A549 (cell line): ENCODE data around the gene PRKN. TPM values are rescaled to one million over a fixed set of nuclear protein-coding genes. Genes with fewer than 3 reads are reported as not detected.

ENCODE experiments used
- ATAC-seq, 2 experiments: fragments of 200-7000 bp in 1 of 2; fragments of >200 bp in 1 of 2; cut with Nextera tagmentation in 1 of 2; cut with Tn5 transposase in 1 of 2; 3 replicates each; pipeline versions ENCODE4 v1.8.0 to v1.9.1; 2018 to 2020; ENCODE audit warnings: mild to moderate bottlenecking in 1 of 2, moderate library complexity in 1 of 2
- CTCF ChIA-PET: fragments of 300-600 bp; sonication (Branson Sonifier 250); formaldehyde crosslinking; extraction: SDS; loops from one replicate; lab custom pipeline; 2021; ENCODE audit warnings: antibody characterized with exemption, inconsistent platforms; lab: Yijun Ruan, JAX
- POLR2A ChIA-PET: fragments of 350-600 bp; formaldehyde crosslinking; extraction: SDS; loops from one replicate; lab custom pipeline; 2021; ENCODE audit warnings: antibody characterized with exemption, inconsistent platforms; lab: Yijun Ruan, JAX
- DNase-seq, 2 experiments: peaks; one replicate each; pipeline versions ENCODE4 v3.0.0 to v3.0.0-alpha.2; 2011 to 2016; ENCODE audit warnings: low read depth in 1 of 2, low spot score in 1 of 2
- FAIRE-seq: peaks from 2 replicates; lab custom pipeline; 2011; peaks lifted over from hg19 to GRCh38; lab: Jason Lieb, UNC
- H3K27ac ChIP-seq, 2 experiments: fragments of >200 bp; sonication (Bioruptor Twin); formaldehyde crosslinking; 3 replicates each; pipeline ENCODE4 v1.5.1; 2016 to 2017
- H3K4me1 ChIP-seq: fragments of >200 bp; sonication (Bioruptor Twin); formaldehyde crosslinking; 3 replicates; pipeline ENCODE4 v1.6.1; 2016
- H3K4me2 ChIP-seq: fragments of >200 bp; sonication (Bioruptor Twin); formaldehyde crosslinking; 3 replicates; pipeline ENCODE4 v1.6.1; 2016
- H3K4me3 ChIP-seq: fragments of >200 bp; sonication (Bioruptor Twin); formaldehyde crosslinking; 3 replicates; pipeline ENCODE4 v1.5.1; 2016
- H3K9me3 ChIP-seq: fragments of >200 bp; sonication (Bioruptor Twin); formaldehyde crosslinking; 3 replicates; pipeline ENCODE4 v1.6.1; 2016
- BHLHE40 ChIP-seq: IDR thresholded peaks from 2 replicates; pipeline ENCODE4 v1.6.1; 2012; ENCODE audit warnings: low read depth, low read length, inconsistent platforms
- CEBPB ChIP-seq, 2 experiments: fragments of >200 bp in 1 of 2; sonication (Bioruptor Twin) in 1 of 2; formaldehyde crosslinking in 1 of 2; IDR thresholded peaks; 2 replicates each; pipeline ENCODE4 v1.6.1; 2012 to 2016
- EP300 ChIP-seq, 2 experiments: fragments of >200 bp; sonication (Bioruptor Twin); formaldehyde crosslinking; IDR thresholded peaks; 2 replicates in 1 of 2; 3 replicates in 1 of 2; pipeline ENCODE4 v1.6.1; 2016 to 2017
- FOSL2 ChIP-seq, 2 experiments: fragments of 450-650 bp in 1 of 2; fragments of >200 bp in 1 of 2; sonication (Bioruptor Twin) in 1 of 2; formaldehyde crosslinking; IDR thresholded peaks; 2 replicates each; pipeline versions ENCODE4 v1.5.0 to v1.6.1; 2016 to 2020; ENCODE audit warnings: mild to moderate bottlenecking in 1 of 2, moderate library complexity in 1 of 2
- HES2 ChIP-seq: fragments of >200 bp; sonication (Bioruptor Twin); formaldehyde crosslinking; IDR thresholded peaks from 2 replicates; pipeline ENCODE4 v1.6.1; 2016
- HEYL ChIP-seq: fragments of 250-450 bp; sonication (Bioruptor Pico); IDR thresholded peaks from 2 replicates; pipeline ENCODE4 v1.8.0; 2021; ENCODE audit warnings: mild to moderate bottlenecking, moderate library complexity
- HOXB13 ChIP-seq: fragments of 250-450 bp; sonication (Bioruptor Pico); IDR thresholded peaks from 2 replicates; pipeline ENCODE4 v1.5.0; 2020; ENCODE audit warnings: low read depth, mild to moderate bottlenecking, moderate library complexity
- POLR2AphosphoS2 ChIP-seq: conservative IDR thresholded peaks from 2 replicates; pipeline ENCODE4 v1.6.1; 2012; ENCODE audit warnings: low read length, improper control_type of control experiment, inconsistent platforms
- RFX5 ChIP-seq: fragments of 450-650 bp; IDR thresholded peaks from 2 replicates; pipeline ENCODE4 v1.7.1; 2014; ENCODE audit warnings: antibody characterized with exemption, mild to moderate bottlenecking, moderate library complexity
- RNF2 ChIP-seq: fragments of 200-600 bp; sonication (generic); IDR thresholded peaks from 2 replicates; pipeline ENCODE4 v1.6.1; 2016; ENCODE audit warnings: low read depth, mild to moderate bottlenecking, antibody characterized with exemption, moderate library complexity, borderline replicate concordance
- TP53 ChIP-seq: fragments of 250-450 bp; sonication (Bioruptor Pico); IDR thresholded peaks from 2 replicates; pipeline ENCODE4 v1.5.0; 2021; ENCODE audit warnings: mild to moderate bottlenecking, moderate library complexity
- ZFP36 ChIP-seq: fragments of 450-650 bp; IDR thresholded peaks from 2 replicates; pipeline ENCODE4 v1.6.1; 2014; ENCODE audit warnings: borderline replicate concordance; ENCODE audit not compliant: partially characterized antibody
- ZNF302 ChIP-seq: fragments of 250-450 bp; sonication (Bioruptor Pico); IDR thresholded peaks from 2 replicates; pipeline ENCODE4 v1.9.0; 2021; ENCODE audit warnings: inconsistent platforms, mild to moderate bottlenecking, moderate library complexity
- WGBS: methylation state at CpG from one replicate; pipeline ENCODE4 v1.1.6; 2017; ENCODE audit errors: missing lambda C conversion rate; 5-methylcytosine and 5-hydroxymethylcytosine counted together
- polyA plus RNA-seq, 4 experiments: library from polyadenylated mRNA; depleted of rRNA in 3 of 4; stranded (reverse); fragments of >200 nt; fragmentation: RNase III in 1 of 4; extraction: RNeasy Plus Mini Kit Qiagen cat#74134 plus additional on column Dnase treatment in 1 of 4; gene quantifications; 2 replicates in 3 of 4; 3 replicates in 1 of 4; pipeline ENCODE4 v1.2.3, GENCODE V29; 2011 to 2017
- TF ChIP-seq, protein P1 (sequence below): fragments of 150-350 bp; IDR thresholded peaks from 2 replicates; pipeline ENCODE4 v1.6.1; 2014; ENCODE audit warnings: low read depth, mild to moderate bottlenecking, low read length
- TF ChIP-seq, protein P2 (sequence below): IDR thresholded peaks from 2 replicates; pipeline ENCODE4 v1.6.1; 2012; ENCODE audit warnings: low read depth, borderline replicate concordance
- TF ChIP-seq, protein P3 (sequence below): fragments of 200-600 bp; sonication (generic); IDR thresholded peaks from 2 replicates; pipeline ENCODE4 v1.6.1; 2016; ENCODE audit warnings: antibody characterized with exemption, mild to moderate bottlenecking, moderate library complexity

Gene PRKN
- polyA plus RNA-seq, 2 of the 4 experiments (the other 2 are of a cell fraction) = 0.36 to 0.39 TPM

GRCh38 chr6:161903584-161904212 is 823.9 kb downstream of the PRKN start:
- Histone ChIP-seq H3K4me2 (no peak overlapping the region), H3K4me1 (no peaks in the 10 kb centered on the region), H3K27ac (no peak overlapping the region), H3K4me3 (no peak overlapping the region), H3K9me3 (no peaks in the 10 kb centered on the region)
- FAIRE-seq = no peak
- ChIA-PET POLR2A (no interaction called here), CTCF (interaction anchor here (0.6 to 0.9 kb wide), 2 partner anchors 9 to 285 kb away, joined by 3 read pairs; no protein-coding TSS in a partner anchor)
- 57% methylated on average over 2 of the region's 2 CpGs for WGBS
- TF ChIP-seq TP53 (CRISPR knock-in tag) = no peak
- no peak for TF ChIP-seq ZFP36
- no peak for TF ChIP-seq RFX5
- no peak for TF ChIP-seq ZNF302 (CRISPR knock-in tag)
- TF ChIP-seq CEBPB (IDR thresholded peaks at IDR 0.05) = no peak
- DNase-seq = no peak
- ATAC-seq = no peak

DNA sequence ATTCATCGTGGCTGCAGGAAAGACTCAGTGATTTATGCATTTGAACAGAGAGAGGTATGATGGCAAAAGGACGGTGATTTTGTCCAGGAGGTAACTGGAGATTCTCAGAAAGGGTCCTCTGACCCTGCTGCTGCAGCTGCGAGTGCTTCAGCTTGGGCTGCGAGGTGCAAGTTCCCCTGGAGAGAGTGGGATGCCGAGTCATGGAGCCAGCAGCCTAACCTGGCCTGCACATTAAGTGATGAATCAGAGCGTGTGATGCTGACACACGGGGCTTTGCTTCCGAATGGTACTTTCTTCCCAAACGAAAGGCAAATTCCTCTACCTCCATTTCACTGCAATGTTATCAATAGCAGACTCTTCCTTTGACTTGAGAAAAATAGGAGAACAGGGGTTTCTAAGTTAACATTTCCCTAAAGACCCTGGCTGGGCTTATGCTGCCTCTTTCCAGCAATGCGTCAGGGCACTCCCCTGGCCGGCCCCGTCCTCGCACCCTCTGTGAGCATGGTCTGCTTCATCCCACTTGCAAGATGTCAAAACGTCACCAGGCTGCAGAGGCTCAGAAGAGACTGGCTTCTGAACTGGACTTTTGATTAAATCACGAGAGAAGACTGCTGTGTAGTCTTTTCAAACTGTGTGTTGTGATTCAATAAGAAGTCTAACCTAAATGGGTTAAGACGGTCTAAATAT is 825.7 kb downstream of the PRKN start:
- Histone ChIP-seq H3K9me3 (no peaks in the 10 kb centered on the region), H3K4me2 (no peak overlapping the region), H3K27ac (no peak overlapping the region), H3K4me3 (no peak overlapping the region)
- FAIRE-seq (no peak), DNase-seq (no peak), ATAC-seq (no peak)
- 53% methylated on average over 16 of the region's 16 CpGs for WGBS
- POLR2A ChIA-PET = no interaction called here
- CTCF ChIA-PET = no interaction called here
- TF ChIP-seq RNF2 = no peak
- TF ChIP-seq EP300 (IDR thresholded peaks at IDR 0.05) = no peak
- TF ChIP-seq, protein P1, sequence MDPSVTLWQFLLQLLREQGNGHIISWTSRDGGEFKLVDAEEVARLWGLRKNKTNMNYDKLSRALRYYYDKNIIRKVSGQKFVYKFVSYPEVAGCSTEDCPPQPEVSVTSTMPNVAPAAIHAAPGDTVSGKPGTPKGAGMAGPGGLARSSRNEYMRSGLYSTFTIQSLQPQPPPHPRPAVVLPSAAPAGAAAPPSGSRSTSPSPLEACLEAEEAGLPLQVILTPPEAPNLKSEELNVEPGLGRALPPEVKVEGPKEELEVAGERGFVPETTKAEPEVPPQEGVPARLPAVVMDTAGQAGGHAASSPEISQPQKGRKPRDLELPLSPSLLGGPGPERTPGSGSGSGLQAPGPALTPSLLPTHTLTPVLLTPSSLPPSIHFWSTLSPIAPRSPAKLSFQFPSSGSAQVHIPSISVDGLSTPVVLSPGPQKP = no peak
- no peak for TF ChIP-seq BHLHE40
- TF ChIP-seq HOXB13 (CRISPR knock-in tag) = no peak
- TF ChIP-seq HEYL = no peak
- TF ChIP-seq TP53 (CRISPR knock-in tag) = no peak
- no peak for TF ChIP-seq HES2
- no peak for TF ChIP-seq POLR2AphosphoS2
- TF ChIP-seq, all 56 proteins: peak for 0
- H3K4me1 ChIP-seq = no peaks in the 10 kb centered on the region

DNA sequence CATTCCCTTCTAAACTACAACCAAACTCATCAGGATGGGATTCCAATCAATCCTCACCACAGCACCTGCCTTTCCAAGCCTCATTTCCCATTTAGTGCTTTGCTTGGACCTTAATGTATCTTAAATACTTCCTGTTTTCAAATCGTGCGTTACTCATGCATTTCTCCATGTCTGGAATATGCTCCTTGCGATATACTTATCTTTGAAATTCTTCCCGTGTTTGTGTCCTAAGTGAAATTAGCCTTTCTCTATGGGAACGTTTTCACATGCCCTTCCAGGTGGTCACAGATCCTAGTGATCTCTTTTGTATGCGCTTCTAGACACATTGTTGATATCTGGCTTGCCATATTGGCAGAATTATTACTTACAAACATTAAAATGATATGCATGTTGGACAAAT is 833.1 kb downstream of the PRKN start:
- POLR2A ChIA-PET = no interaction called here
- CTCF ChIA-PET = interaction anchor here (0.6 kb wide), 1 partner anchor 146 kb away, joined by 3 read pairs; no protein-coding TSS in a partner anchor
- Histone ChIP-seq H3K4me2 (no peak overlapping the region), H3K9me3 (no peaks in the 10 kb centered on the region), H3K4me1 (no peaks in the 10 kb centered on the region), H3K27ac (no peak overlapping the region), H3K4me3 (no peak overlapping the region)
- DNase-seq = no peak
- TF ChIP-seq TP53 (CRISPR knock-in tag) = no peak
- ATAC-seq = no peak
- 62% methylated on average over 6 of the region's 6 CpGs for WGBS
- FAIRE-seq = no peak

DNA sequence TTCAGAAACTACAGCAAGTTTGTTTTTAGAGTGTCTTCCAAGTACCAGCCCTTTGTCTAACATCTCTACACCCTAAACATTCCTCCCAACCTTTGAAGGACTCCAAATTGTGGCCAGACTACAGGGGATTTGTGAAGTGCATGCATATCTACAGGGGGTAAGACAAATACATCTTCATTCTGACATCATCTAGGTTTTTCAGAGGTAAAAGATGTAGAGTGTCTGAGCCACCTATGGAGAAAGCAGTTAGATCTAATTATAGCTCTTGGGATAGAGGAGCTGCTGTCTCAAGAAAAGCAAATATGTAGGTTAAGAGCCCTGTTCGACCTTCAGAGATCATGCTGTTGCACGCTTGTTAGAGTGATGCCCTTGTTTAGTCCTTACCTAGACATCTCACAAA is 836.0 kb downstream of the PRKN start:
- 23% methylated on average over 2 of the region's 2 CpGs for WGBS
- CTCF ChIA-PET = no interaction called here
- ATAC-seq (no peak), FAIRE-seq (no peak)
- H3K9me3 ChIP-seq = no peaks in the 10 kb centered on the region
- no peak overlapping the region for H3K4me3 ChIP-seq
- H3K27ac ChIP-seq = no peak overlapping the region
- POLR2A ChIA-PET = no interaction called here
- no peaks in the 10 kb centered on the region for H3K4me1 ChIP-seq
- TF ChIP-seq, protein P2, sequence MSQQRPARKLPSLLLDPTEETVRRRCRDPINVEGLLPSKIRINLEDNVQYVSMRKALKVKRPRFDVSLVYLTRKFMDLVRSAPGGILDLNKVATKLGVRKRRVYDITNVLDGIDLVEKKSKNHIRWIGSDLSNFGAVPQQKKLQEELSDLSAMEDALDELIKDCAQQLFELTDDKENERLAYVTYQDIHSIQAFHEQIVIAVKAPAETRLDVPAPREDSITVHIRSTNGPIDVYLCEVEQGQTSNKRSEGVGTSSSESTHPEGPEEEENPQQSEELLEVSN = no peak
- TF ChIP-seq, protein P3, sequence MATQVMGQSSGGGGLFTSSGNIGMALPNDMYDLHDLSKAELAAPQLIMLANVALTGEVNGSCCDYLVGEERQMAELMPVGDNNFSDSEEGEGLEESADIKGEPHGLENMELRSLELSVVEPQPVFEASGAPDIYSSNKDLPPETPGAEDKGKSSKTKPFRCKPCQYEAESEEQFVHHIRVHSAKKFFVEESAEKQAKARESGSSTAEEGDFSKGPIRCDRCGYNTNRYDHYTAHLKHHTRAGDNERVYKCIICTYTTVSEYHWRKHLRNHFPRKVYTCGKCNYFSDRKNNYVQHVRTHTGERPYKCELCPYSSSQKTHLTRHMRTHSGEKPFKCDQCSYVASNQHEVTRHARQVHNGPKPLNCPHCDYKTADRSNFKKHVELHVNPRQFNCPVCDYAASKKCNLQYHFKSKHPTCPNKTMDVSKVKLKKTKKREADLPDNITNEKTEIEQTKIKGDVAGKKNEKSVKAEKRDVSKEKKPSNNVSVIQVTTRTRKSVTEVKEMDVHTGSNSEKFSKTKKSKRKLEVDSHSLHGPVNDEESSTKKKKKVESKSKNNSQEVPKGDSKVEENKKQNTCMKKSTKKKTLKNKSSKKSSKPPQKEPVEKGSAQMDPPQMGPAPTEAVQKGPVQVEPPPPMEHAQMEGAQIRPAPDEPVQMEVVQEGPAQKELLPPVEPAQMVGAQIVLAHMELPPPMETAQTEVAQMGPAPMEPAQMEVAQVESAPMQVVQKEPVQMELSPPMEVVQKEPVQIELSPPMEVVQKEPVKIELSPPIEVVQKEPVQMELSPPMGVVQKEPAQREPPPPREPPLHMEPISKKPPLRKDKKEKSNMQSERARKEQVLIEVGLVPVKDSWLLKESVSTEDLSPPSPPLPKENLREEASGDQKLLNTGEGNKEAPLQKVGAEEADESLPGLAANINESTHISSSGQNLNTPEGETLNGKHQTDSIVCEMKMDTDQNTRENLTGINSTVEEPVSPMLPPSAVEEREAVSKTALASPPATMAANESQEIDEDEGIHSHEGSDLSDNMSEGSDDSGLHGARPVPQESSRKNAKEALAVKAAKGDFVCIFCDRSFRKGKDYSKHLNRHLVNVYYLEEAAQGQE = no peak
- no peak for TF ChIP-seq FOSL2 (IDR thresholded peaks at IDR 0.05)
- TF ChIP-seq FOSL2 (CRISPR knock-in tag; IDR thresholded peaks at IDR 0.05) = no peak
- TF ChIP-seq, all 56 proteins: peak for 0
- no peak overlapping the region for H3K4me2 ChIP-seq
- no peak for DNase-seq
